ENCODE results near the gene MAP3K12.
A peak's percentile ranks its signal among the peaks of the same experiment; 100 is the strongest.
"Not testable (repeated sequence)": the region's sequence is repeated elsewhere in the genome, so short reads cannot be mapped to it uniquely, and the experiment has no call there.

MAP3K12 gene

DNA sequence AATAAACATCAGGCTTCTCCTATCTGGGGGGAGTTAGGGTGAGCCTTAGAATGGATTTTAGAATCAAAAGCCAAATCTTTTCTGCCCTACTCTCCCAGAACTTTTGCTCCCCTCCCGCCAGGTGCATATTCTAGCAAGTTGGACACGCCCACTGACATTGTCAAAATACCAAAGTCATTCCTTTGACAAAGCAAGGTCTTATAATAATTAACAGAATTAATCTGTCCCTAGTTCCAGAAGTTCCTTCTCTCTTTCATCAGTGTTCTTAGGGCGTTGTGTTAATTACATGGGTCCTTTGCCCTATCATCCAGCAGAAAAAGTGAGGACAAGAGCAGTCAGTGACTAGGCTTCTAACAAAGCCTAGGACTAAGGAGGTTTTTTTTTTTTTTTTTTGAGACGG is 55.3 kb downstream of the MAP3K12 start:
- TF ChIP-seq, protein P1, sequence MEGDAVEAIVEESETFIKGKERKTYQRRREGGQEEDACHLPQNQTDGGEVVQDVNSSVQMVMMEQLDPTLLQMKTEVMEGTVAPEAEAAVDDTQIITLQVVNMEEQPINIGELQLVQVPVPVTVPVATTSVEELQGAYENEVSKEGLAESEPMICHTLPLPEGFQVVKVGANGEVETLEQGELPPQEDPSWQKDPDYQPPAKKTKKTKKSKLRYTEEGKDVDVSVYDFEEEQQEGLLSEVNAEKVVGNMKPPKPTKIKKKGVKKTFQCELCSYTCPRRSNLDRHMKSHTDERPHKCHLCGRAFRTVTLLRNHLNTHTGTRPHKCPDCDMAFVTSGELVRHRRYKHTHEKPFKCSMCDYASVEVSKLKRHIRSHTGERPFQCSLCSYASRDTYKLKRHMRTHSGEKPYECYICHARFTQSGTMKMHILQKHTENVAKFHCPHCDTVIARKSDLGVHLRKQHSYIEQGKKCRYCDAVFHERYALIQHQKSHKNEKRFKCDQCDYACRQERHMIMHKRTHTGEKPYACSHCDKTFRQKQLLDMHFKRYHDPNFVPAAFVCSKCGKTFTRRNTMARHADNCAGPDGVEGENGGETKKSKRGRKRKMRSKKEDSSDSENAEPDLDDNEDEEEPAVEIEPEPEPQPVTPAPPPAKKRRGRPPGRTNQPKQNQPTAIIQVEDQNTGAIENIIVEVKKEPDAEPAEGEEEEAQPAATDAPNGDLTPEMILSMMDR (IDR thresholded peaks at IDR 0.05; ENCODE audit: insufficient read depth, missing control alignments): no peak
- FAIRE-seq (no peak), DNase-seq (ENCODE audit: insufficient read length, low spot score) (no peak)

DNA sequence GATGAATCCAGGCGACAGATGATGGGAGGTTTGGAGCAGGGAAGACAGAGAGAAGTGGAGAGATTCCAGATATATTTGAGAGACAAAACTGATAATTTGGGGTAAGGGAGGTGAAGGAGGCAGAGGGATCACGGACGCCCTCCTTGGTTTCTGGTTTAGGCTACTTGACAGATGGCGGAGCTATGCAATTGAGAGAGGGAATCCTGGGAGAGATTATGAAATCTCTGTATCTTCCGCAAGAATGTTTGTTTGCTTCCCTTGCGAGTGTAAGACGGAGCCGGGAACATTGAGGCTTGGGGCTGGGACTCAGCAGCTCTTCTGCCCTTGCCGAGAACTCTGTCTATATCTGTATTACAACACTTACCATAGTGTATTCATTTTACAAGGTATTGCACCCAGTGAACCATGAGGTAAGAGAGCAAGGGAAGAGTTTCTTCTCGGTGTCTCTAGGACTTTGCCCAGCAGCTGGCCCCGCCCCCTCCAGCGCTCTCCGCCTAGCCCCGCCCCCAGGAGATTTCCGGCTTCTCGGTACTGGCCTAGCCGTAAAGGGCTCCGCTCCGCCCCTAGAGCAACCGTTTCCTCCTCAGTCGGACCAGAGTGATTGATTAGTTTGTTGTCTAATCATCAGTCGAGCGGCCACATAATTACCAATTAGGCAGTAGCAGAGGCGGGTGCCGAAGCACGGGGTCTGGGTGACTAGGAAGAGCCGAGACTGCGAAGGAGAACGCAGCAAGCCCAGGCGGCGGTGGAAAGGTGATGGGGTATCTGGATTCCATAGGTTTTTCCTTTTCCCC is 58.0 kb downstream of the MAP3K12 start, which contains the start of gene PRR13:
Gene PRR13 (plus strand): TSS at position 695 of the 794 bp plus-strand sequence. CDS start 981 bp downstream, outside the sequence.
- FAIRE-seq (no peak), DNase-seq (ENCODE audit: insufficient read length, low spot score) (peak; percentile 89)
- TF ChIP-seq, protein P1 (IDR thresholded peaks at IDR 0.05; ENCODE audit: insufficient read depth, missing control alignments): no peak

DNA sequence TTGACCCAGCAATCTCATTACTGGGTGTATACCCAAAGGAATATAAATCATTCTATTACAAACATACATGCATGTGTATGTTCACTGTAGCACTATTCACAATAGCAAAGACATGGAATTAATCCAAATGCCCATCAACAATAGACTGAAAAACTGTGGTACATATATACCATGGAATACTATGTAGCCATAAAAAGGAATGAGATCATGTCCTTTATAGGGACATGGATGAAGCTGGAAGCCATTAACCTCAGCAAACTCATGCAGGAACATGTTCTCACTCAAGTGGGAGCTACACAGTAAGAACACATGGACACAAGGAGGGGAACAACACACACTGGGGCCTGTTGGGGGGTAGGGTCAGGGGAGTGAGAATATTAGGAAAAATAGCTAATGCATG is 59.7 kb downstream of the MAP3K12 start:
- not testable (repeated sequence) for FAIRE-seq; DNase-seq (ENCODE audit: insufficient read length, low spot score)

DNA sequence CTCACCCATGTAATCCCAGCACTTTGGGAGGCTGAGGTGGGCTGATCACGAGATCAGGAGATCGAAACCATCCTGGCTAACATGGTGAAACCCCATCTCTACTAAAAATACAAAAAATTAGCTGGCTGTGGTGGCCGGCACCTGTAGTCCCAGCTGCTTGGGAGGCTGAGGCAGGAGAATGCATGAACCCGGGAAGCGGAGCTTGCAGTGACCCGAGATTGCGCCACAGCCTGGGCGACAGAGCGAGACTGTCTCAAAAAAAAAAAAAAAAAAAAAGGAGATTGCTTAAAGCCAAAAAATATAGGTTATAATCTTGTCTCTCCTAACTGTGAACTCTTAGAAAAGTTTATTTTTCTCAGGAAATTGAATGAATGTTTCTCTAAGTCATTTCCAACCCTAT is 63.9 kb downstream of the MAP3K12 start:
- FAIRE-seq; DNase-seq (ENCODE audit: insufficient read length, low spot score): not testable (repeated sequence)

DNA sequence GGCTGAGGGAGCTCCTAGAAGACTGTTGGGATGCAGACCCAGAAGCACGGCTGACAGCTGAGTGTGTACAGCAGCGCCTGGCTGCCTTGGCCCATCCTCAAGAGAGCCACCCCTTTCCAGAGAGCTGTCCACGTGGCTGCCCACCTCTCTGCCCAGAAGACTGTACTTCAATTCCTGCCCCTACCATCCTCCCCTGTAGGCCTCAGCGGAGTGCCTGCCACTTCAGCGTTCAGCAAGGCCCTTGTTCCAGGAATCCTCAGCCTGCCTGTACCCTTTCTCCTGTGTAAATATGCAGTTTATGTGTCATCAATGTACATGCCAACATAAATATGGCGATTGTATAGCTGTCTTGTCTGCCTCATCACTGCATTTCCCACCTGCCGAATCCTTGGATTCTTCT is 68.1 kb downstream of the MAP3K12 start:
- DNase-seq (ENCODE audit: insufficient read length, low spot score) (no peak), FAIRE-seq (no peak)
- TF ChIP-seq, protein P1 (IDR thresholded peaks at IDR 0.05; ENCODE audit: insufficient read depth, missing control alignments): no peak

DNA sequence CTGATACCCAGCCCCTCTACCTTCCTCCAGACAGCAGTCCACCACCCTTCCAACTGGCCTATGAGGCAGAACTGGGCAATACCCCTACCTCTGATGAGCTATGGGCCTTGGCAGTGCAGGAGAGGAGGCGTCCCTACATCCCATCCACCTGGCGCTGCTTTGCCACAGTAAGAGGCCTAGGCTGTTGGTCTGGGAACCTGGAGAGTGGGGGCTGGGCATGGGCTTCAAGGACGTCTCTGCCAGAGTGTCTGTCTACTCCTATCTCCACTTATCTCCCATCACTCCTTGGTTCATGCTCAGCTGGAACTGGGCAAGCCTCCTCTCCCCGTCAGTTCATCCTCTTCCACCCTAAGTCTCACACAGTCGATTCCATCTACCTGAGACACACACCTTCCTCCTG is 69.1 kb downstream of the MAP3K12 start:
- no peak for DNase-seq (ENCODE audit: insufficient read length, low spot score)
- TF ChIP-seq, protein P1 (IDR thresholded peaks at IDR 0.05; ENCODE audit: insufficient read depth, missing control alignments): no peak
- no peak for FAIRE-seq

Data from D721Med (cell line).